ENCODE results near the gene CARHSP1. TPM values are rescaled to one million over a fixed set of nuclear protein-coding genes. Genes with fewer than 3 reads are reported as not detected.
"Not testable (repeated sequence)": the region's sequence is repeated elsewhere in the genome, so short reads cannot be mapped to it uniquely, and the experiment has no call there.

Gene CARHSP1
- total RNA-seq, 4 donors from 2014 or later: 12.4 to 22.3 (median 18.4) TPM

DNA sequence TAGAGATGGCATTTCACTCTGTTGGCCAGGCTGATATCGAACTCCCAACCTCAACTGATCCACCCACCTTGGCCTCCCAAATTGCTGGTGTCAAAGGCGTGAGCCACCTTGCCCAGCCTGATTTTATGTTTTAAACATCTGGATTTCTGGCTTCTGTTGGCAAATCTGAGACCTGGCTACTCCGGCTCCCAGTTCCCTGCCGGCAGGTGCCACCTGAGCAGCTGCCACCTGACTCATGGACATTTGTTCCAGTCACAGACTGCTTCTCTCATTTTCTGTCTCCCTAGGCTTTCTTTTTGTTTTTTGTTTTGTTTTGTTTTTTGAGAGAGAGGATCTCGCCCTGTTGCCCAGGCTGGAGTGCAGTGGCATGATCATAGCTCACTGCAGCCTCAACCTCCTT is 61.6 kb downstream of the CARHSP1 start:
- H3K9me3 ChIP-seq: no peaks in the 10 kb centered on the region
- in situ Hi-C loops (cut with MboI; ENCODE audit: low sequenced_read_pairs in 4 of 4): loop anchor here in 2 of 4 donors (10.0 to 25.0 kb wide), 2 partner anchors 48 to 145 kb away; partner anchors contain the start of gene ABAT (in 1 of the 2)
- intact Hi-C loops (cut with DNase I; ENCODE audit: low total_unique reads): no loop called here
- ATAC-seq (no peak), DNase-seq (no peak)
- TF ChIP-seq, protein P1, sequence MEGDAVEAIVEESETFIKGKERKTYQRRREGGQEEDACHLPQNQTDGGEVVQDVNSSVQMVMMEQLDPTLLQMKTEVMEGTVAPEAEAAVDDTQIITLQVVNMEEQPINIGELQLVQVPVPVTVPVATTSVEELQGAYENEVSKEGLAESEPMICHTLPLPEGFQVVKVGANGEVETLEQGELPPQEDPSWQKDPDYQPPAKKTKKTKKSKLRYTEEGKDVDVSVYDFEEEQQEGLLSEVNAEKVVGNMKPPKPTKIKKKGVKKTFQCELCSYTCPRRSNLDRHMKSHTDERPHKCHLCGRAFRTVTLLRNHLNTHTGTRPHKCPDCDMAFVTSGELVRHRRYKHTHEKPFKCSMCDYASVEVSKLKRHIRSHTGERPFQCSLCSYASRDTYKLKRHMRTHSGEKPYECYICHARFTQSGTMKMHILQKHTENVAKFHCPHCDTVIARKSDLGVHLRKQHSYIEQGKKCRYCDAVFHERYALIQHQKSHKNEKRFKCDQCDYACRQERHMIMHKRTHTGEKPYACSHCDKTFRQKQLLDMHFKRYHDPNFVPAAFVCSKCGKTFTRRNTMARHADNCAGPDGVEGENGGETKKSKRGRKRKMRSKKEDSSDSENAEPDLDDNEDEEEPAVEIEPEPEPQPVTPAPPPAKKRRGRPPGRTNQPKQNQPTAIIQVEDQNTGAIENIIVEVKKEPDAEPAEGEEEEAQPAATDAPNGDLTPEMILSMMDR (IDR thresholded peaks at IDR 0.05 in 4 of 5, conservative IDR thresholded peaks at IDR 0.05 in 1 of 5): no peak
- no peak for TF ChIP-seq POLR2A (IDR thresholded peaks at IDR 0.05)
- H3K4me1 ChIP-seq: no peaks in the 10 kb centered on the region
- peaks cover 0 to 98% of the 10 kb centered on the region in 2 donors for H3K36me3 ChIP-seq
- H3K27me3 ChIP-seq: no peaks in the 10 kb centered on the region
- no peak overlapping the region for H3K4me3 ChIP-seq
- no peak overlapping the region for H3K27ac ChIP-seq

DNA sequence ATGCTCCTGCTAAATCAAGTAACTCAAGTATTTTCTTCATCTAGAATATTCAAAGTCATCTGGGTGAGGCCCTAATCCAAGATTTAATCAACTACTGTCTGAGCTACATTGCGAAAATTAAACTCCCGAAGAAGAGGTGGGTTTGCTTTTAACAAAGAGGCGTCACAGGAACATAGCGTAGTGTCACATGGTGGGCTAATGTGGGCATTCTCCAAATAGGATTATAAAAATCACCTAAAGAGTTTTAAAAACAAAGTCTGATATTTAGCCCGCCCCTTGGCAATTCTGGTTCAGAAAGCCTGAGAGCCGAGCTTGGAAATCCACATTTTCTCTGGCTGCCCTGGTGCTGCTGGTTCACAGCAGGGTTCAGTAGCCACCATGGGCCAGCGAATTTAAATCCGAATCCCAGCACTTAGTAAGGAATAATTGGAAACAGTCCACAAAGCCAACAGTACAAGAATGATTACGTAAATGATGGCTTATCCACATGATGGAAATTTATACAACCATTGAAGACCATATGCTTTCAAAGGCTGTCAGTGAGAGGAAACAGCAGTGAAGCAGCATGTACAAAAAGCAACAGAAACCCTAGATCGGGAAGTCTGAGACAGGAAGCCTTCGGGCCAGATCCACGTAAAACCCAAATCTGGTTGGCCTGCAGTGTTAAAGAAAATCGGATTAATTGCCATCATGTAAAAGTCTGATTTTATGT is 62.4 kb downstream of the CARHSP1 start:
- no peaks in the 10 kb centered on the region for H3K4me1 ChIP-seq
- no peaks in the 10 kb centered on the region for H3K27me3 ChIP-seq
- no peak for TF ChIP-seq POLR2A (IDR thresholded peaks at IDR 0.05)
- TF ChIP-seq, protein P1 (IDR thresholded peaks at IDR 0.05 in 4 of 5, conservative IDR thresholded peaks at IDR 0.05 in 1 of 5): no peak
- H3K27ac ChIP-seq: no peak overlapping the region
- in situ Hi-C loops (cut with MboI; ENCODE audit: low sequenced_read_pairs in 4 of 4) (loop anchor here in 2 of 4 donors (10.0 to 25.0 kb wide), 2 partner anchors 48 to 144 kb away; partner anchors contain the start of gene ABAT (in 1 of the 2)), intact Hi-C loops (cut with DNase I; ENCODE audit: low total_unique reads) (no loop called here)
- H3K4me3 ChIP-seq: no peak overlapping the region
- no peaks in the 10 kb centered on the region for H3K9me3 ChIP-seq
- ATAC-seq (no peak), DNase-seq (no peak)
- H3K36me3 ChIP-seq: peaks cover 0 to 98% of the 10 kb centered on the region in 2 donors

DNA sequence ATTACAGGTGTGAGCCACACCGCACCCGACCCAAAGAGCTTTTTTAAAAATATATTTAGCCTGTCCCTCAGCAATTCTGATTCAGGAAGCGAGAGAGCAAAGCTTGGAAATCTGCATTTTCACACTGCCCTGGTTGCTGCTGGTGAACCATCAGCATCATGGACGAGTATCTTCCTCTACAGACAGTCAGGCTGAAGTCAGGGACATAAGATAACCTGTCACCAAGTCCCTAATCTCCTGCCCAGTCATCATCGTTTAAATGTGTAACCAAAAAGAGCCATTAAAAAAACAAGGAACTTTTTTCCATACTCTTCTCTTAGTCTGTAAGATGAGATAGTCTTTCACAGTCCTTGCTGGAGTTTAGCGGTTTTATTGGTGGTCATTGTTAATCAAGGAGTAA is 64.5 kb downstream of the CARHSP1 start:
- in situ Hi-C loops (cut with MboI; ENCODE audit: low sequenced_read_pairs in 4 of 4) (loop anchor here in 2 of 4 donors (10.0 to 25.0 kb wide), 2 partner anchors 50 to 142 kb away; partner anchors contain the start of gene ABAT (in 1 of the 2)), intact Hi-C loops (cut with DNase I; ENCODE audit: low total_unique reads) (loop anchor here (5.0 kb wide), 1 partner anchor 78 kb away; the partner anchor contains the start of gene LITAFD)
- Histone ChIP-seq H3K27me3 (no peaks in the 10 kb centered on the region), H3K4me3 (no peak overlapping the region), H3K36me3 (peaks cover 0 to 78% of the 10 kb centered on the region in 2 donors), H3K27ac (no peak overlapping the region), H3K9me3 (no peaks in the 10 kb centered on the region), H3K4me1 (peaks cover 3 to 6% of the 10 kb centered on the region in 2 donors)
- ATAC-seq (no peak), DNase-seq (no peak)
- TF ChIP-seq, protein P1 (IDR thresholded peaks at IDR 0.05 in 4 of 5, conservative IDR thresholded peaks at IDR 0.05 in 1 of 5): no peak
- no peak for TF ChIP-seq POLR2A (IDR thresholded peaks at IDR 0.05)

DNA sequence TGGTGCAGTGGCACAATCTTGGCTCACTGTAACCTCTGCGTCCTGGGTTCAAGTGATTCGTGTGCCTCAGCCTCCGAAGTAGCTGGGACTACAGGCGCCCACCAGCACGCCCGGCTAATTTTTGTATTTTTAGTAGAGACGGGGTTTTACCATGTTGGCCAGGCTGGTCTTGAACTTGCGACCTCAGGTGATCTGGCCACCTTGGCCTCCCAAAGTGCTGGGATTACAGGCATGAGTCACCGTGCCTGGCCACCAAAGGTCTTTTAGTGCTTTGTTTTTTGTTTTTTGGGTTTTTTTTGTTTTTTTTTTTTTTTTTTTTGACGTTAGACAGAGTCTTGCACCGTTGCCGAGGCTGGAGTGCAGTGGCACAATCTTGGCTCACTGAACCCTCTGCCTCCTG is 65.1 kb downstream of the CARHSP1 start:
- in situ Hi-C loops (cut with MboI; ENCODE audit: low sequenced_read_pairs in 4 of 4) (loop anchor here in 2 of 4 donors (10.0 to 25.0 kb wide), 2 partner anchors 51 to 141 kb away; partner anchors contain the start of gene ABAT (in 1 of the 2)), intact Hi-C loops (cut with DNase I; ENCODE audit: low total_unique reads) (loop anchor here (5.0 kb wide), 1 partner anchor 79 kb away; the partner anchor contains the start of gene LITAFD)
- DNase-seq, ATAC-seq, H3K4me3 ChIP-seq, H3K27me3 ChIP-seq, H3K27ac ChIP-seq, H3K9me3 ChIP-seq: not testable (repeated sequence)
- Histone ChIP-seq H3K4me1 (peaks cover 8 to 12% of the 10 kb centered on the region in 2 donors), H3K36me3 (peaks cover 0 to 72% of the 10 kb centered on the region in 2 donors)

Other genes with a start within 250 kb of the CARHSP1 start
- gene METTL22, start 247.3 kb downstream of the CARHSP1 start, total RNA-seq: 10 to 100 TPM; 28.8 to 71.5 (median 51.5) TPM
- gene ABAT, start 194.4 kb downstream of the CARHSP1 start, total RNA-seq: 1 to 10 TPM in 2 of 4 donors, under 1 TPM in 2; 0.55 to 1.9 (median 0.92) TPM
- 10 to 100 TPM; 10.2 to 16.9 (median 11.9) TPM for gene TMEM186, start 71.4 kb downstream of the CARHSP1 start, total RNA-seq
- gene PMM2, start 71.2 kb downstream of the CARHSP1 start, total RNA-seq: 10 to 100 TPM; 10.4 to 20.9 (median 16.6) TPM
- gene LITAFD, start 13.3 kb upstream of the CARHSP1 start, total RNA-seq: not detected
- gene USP7, start 94.9 kb upstream of the CARHSP1 start, total RNA-seq: 10 to 100 TPM; 79.7 to 99.2 (median 85.6) TPM
- gene HAPSTR1, start 222.6 kb upstream of the CARHSP1 start, total RNA-seq: 10 to 100 TPM; 55.0 to 65.0 (median 60.9) TPM